Nephron progenitor cell (in vitro differentiated cells): ENCODE measurements around the gene FABP6.
A peak's percentile ranks its signal among the peaks of the same experiment; 100 is the strongest.

Experiments
- DNase-seq: peaks from one replicate; pipeline ENCODE4 v3.0.0; 2021
- H3K27ac Mint-ChIP-seq: 2 replicates; pipeline ENCODE4 v1.8.0; 2021; ENCODE audit warnings: mild to moderate bottlenecking, moderate library complexity, mixed read lengths
- H3K27me3 Mint-ChIP-seq: 2 replicates; pipeline ENCODE4 v1.8.0; 2021; ENCODE audit warnings: mild to moderate bottlenecking, low read depth, mixed read lengths; ENCODE audit not compliant: poor library complexity
- H3K36me3 Mint-ChIP-seq: 2 replicates; pipeline ENCODE4 v1.8.0; 2021; ENCODE audit warnings: low read depth, mixed read lengths
- H3K4me1 Mint-ChIP-seq: 2 replicates; pipeline ENCODE4 v1.8.0; 2021; ENCODE audit warnings: mixed read lengths
- H3K4me3 Mint-ChIP-seq: 2 replicates; pipeline ENCODE4 v1.8.0; 2021; ENCODE audit warnings: mild to moderate bottlenecking, moderate library complexity, mixed read lengths
- H3K9me3 Mint-ChIP-seq: 2 replicates; pipeline ENCODE4 v1.8.0; 2021; ENCODE audit warnings: mild to moderate bottlenecking, moderate library complexity, mixed read lengths
- TF ChIP-seq, protein P1 (sequence below): fragments of 200-600 bp; sonication (generic); IDR thresholded peaks from 2 replicates; pipeline ENCODE4 v1.5.0; 2021; ENCODE audit warnings: antibody characterized with exemption

FABP6 gene

DNA sequence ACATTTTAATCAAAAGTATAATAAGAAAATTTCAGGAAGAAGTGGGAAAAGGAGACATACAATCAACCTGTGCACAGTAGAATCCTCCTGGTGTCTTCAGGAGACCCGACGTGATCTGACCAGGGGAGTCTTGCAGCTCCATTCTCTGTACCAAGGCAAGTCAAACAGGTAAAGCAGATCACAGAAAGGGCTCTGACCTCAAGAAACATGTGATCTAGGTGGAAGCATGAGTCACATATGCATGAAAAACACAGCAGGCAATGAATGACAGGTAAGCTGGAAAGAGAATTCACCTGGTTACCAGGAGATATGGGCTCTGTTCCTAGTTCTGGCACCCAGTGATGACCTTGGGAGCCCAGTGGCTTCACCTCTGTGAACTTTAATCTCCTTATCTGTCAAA is 19.4 kb upstream of the FABP6 start:
- H3K27me3 Mint-ChIP-seq, result peaks cover 17% of the 10 kb centered on the region

DNA sequence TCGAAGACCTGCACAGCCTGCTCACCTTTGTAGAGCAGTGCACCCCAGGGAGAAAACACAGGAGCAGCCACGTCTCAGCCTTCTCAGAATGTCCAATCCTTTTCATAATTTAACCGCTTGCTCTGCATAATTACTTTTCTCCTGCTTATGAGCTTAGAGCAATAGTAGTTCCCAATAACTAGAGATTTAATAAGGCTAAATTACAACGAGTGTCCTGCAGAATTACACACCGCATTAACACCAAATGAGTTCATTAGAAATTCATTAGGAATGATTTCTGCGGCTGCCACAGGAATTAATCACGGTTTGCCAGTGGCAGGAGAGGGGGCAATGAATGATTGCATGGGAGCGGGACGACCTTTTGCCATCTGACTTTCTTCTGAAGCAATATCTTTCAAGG is 18.7 kb upstream of the FABP6 start:
- peaks cover 17% of the 10 kb centered on the region for H3K27me3 Mint-ChIP-seq
- peak overlapping the region; percentile 66 for H3K27ac Mint-ChIP-seq
- H3K4me1 Mint-ChIP-seq, result peaks cover 19% of the 10 kb centered on the region
- no peaks in the 10 kb centered on the region for H3K36me3 Mint-ChIP-seq
- no peak overlapping the region for H3K4me3 Mint-ChIP-seq
- DNase-seq, result no peak
- TF ChIP-seq, protein P1, sequence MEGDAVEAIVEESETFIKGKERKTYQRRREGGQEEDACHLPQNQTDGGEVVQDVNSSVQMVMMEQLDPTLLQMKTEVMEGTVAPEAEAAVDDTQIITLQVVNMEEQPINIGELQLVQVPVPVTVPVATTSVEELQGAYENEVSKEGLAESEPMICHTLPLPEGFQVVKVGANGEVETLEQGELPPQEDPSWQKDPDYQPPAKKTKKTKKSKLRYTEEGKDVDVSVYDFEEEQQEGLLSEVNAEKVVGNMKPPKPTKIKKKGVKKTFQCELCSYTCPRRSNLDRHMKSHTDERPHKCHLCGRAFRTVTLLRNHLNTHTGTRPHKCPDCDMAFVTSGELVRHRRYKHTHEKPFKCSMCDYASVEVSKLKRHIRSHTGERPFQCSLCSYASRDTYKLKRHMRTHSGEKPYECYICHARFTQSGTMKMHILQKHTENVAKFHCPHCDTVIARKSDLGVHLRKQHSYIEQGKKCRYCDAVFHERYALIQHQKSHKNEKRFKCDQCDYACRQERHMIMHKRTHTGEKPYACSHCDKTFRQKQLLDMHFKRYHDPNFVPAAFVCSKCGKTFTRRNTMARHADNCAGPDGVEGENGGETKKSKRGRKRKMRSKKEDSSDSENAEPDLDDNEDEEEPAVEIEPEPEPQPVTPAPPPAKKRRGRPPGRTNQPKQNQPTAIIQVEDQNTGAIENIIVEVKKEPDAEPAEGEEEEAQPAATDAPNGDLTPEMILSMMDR, result no peak
- H3K9me3 Mint-ChIP-seq, result no peaks in the 10 kb centered on the region

More for the DNA sequence above, 19.4 kb upstream of the FABP6 start:
- H3K9me3 Mint-ChIP-seq, result no peaks in the 10 kb centered on the region
- H3K4me3 Mint-ChIP-seq, result no peak overlapping the region
- H3K4me1 Mint-ChIP-seq, result peaks cover 24% of the 10 kb centered on the region
- TF ChIP-seq, protein P1, result no peak
- H3K27ac Mint-ChIP-seq, result no peak overlapping the region
- DNase-seq, result no peak
- no peaks in the 10 kb centered on the region for H3K36me3 Mint-ChIP-seq

DNA sequence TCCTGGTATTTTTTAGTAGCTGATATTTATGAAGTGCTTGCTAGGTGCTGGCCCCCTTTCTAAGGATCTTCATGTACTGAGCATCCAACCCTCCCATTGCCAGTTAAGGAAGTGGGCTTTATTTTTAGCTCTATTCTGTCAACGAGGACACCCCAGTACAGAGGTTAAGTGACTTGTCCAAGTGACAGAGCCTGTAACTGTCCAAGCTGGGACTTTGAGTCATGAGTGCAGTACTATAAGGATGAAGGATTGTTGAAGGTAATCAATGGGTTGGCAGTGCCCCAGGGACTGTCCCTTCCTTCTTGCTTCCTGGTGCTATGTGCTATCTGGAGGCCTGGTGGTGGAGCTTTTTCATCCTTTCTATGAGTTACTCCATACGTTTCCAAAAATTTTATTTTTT is 18.0 kb upstream of the FABP6 start:
- no peak overlapping the region for H3K4me3 Mint-ChIP-seq
- H3K27ac Mint-ChIP-seq, result no peak overlapping the region
- H3K36me3 Mint-ChIP-seq, result no peaks in the 10 kb centered on the region
- TF ChIP-seq, protein P1, result no peak
- DNase-seq, result no peak
- H3K27me3 Mint-ChIP-seq, result peaks cover 17% of the 10 kb centered on the region
- no peaks in the 10 kb centered on the region for H3K9me3 Mint-ChIP-seq
- peaks cover 14% of the 10 kb centered on the region for H3K4me1 Mint-ChIP-seq

DNA sequence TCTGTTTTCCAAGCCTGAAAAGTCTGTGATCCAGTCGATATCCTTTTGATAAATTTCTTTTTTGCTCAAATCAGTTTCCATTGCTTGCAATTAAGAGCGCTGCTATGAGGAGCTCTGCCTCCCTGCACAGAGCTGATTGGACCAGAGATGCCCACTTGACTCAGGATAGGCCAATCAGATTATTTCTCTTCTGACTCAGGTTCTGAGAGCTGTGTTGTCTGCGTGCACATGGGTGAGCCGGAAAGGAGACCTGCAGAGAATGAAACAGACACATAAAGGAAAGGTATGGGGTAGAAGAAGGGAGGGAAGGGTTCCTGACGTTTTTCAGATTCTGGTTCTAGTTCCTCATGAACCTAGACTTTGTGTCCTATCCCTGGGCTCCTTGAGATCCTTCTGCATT is 15.8 kb upstream of the FABP6 start:
- Mint-ChIP-seq H3K27me3 (peaks cover 23% of the 10 kb centered on the region), H3K4me3 (no peak overlapping the region)

DNA sequence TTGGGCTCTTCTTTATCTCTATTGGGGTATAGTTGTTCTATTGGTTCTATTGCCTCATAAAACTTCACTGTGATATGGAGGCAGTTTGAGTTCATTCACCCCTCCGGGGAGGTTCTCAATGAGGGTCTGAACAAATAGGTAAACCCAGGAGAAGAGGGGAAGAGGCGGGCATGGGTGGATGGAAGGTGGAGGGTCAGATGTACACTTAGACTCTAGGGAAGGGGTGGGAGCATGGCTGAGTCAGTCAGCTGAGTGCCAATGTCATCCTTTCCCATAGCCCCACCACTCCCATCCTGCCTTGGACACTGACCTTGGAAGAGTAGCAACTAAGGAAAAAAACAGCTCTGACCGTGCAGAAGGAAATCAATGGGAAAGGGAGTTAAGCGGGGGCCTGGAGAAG is 9.9 kb upstream of the FABP6 start:
- peaks cover 20% of the 10 kb centered on the region for H3K27me3 Mint-ChIP-seq
- H3K27ac Mint-ChIP-seq, result no peak overlapping the region
- H3K36me3 Mint-ChIP-seq, result no peaks in the 10 kb centered on the region
- no peak overlapping the region for H3K4me3 Mint-ChIP-seq
- no peaks in the 10 kb centered on the region for H3K9me3 Mint-ChIP-seq
- H3K4me1 Mint-ChIP-seq, result no peaks in the 10 kb centered on the region
- no peak for DNase-seq
- TF ChIP-seq, protein P1, result no peak

More for the DNA sequence above, 15.8 kb upstream of the FABP6 start:
- Mint-ChIP-seq H3K36me3 (no peaks in the 10 kb centered on the region), H3K9me3 (no peaks in the 10 kb centered on the region), H3K4me1 (peaks cover 14% of the 10 kb centered on the region), H3K27ac (no peak overlapping the region)
- no peak for DNase-seq
- TF ChIP-seq, protein P1, result no peak

DNA sequence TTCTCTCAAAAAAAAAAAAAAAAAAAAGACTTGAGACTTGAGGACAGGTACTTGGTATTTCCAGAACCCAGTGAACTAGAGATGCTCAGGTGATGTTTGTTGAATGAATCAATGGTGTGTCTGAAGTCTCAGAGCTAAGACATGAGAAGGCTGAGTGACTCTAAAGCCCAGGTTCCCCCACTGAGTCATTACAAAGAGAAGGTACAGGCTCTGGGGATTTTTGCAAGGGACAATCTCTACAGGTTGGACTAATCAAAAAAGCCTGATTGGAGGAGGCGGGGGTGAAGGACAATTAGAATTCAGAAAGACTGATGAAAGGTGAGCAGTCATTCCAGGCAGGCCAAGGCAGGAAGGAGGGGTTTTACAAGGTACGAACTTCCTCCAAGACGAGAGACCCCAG is 8.2 kb upstream of the FABP6 start:
- H3K4me1 Mint-ChIP-seq, result no peaks in the 10 kb centered on the region
- no peak for DNase-seq
- no peak overlapping the region for H3K4me3 Mint-ChIP-seq
- TF ChIP-seq, protein P1, result no peak
- peaks cover 17% of the 10 kb centered on the region for H3K27me3 Mint-ChIP-seq
- no peak overlapping the region for H3K27ac Mint-ChIP-seq
- no peaks in the 10 kb centered on the region for H3K9me3 Mint-ChIP-seq
- no peaks in the 10 kb centered on the region for H3K36me3 Mint-ChIP-seq
